DND-41 (cell line): ENCODE data around the gene OLIG2.

Source experiments
- EZH2 ChIP-seq: IDR thresholded peaks from 3 replicates; pipeline ENCODE4 v1.6.1; 2012; ENCODE audit warnings: borderline replicate concordance, low read depth, mild to moderate bottlenecking, moderate library complexity, low read length, inconsistent platforms; ENCODE audit not compliant: severe bottlenecking
- TF ChIP-seq, protein P1 (sequence below): IDR thresholded peaks from 2 replicates; pipeline ENCODE4 v1.5.1; 2012; ENCODE audit warnings: borderline replicate concordance, low read length, moderate library complexity, mild to moderate bottlenecking; ENCODE audit not compliant: poor library complexity, severe bottlenecking; ENCODE audit errors: extremely low read depth

DNA sequence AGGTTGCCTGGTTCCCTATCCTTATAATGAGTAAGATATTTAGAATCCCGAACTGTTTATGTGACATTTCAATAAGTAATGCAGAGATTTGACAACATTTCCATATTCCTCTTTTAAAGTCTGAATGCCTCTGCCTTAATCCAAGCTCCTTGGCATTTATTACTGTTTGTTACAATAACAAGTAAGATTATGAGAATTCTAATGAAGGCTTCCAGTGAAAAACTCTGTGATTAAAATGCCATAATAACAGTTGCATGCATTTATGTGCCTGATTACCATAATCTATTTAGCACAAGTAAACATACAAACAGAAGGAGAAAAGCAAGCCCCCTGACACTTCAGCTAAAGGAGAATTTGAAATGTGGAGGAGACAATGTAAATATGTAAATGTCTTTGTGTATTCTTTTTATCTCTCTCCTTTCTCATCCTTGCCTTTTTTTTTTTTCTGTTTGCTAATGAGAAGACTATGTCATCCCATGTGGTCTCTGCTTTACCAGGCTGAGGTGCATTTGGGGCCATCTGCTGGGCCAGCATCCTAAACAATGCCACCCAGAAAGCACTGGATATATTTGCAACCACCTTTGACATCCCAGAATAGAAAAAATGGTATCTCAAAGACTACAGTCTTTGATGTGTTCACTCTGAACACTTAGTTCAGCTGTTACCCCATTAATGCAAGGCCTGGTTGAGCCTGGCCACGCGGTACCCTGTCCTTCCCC, 17.2 kb upstream of the OLIG2 start:
- TF ChIP-seq, protein P1, sequence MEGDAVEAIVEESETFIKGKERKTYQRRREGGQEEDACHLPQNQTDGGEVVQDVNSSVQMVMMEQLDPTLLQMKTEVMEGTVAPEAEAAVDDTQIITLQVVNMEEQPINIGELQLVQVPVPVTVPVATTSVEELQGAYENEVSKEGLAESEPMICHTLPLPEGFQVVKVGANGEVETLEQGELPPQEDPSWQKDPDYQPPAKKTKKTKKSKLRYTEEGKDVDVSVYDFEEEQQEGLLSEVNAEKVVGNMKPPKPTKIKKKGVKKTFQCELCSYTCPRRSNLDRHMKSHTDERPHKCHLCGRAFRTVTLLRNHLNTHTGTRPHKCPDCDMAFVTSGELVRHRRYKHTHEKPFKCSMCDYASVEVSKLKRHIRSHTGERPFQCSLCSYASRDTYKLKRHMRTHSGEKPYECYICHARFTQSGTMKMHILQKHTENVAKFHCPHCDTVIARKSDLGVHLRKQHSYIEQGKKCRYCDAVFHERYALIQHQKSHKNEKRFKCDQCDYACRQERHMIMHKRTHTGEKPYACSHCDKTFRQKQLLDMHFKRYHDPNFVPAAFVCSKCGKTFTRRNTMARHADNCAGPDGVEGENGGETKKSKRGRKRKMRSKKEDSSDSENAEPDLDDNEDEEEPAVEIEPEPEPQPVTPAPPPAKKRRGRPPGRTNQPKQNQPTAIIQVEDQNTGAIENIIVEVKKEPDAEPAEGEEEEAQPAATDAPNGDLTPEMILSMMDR, result no peak
- no peak for TF ChIP-seq EZH2
